NCI-H524 treated with DMSO at 0.1 percent for 48 hours (cell line): ENCODE data around the gene ZNF644.
"Not testable (repeated sequence)": the region's sequence is repeated elsewhere in the genome, so short reads cannot be mapped to it uniquely, and the experiment has no call there.

Experiments used
- DNase-seq: peaks from one replicate; lab custom pipeline; 2025; lab: John Stamatoyannopoulos, UW

The ZNF644 gene

GRCh38 chr1:90925928-90926869 is 95.6 kb downstream of the ZNF644 start:
- no peak for DNase-seq

GRCh38 chr1:90924982-90925381 is 96.9 kb downstream of the ZNF644 start:
- DNase-seq, result no peak

- no peak for DNase-seq
These were observed 98.8 kb downstream of the ZNF644 start for GRCh38 chr1:90922996-90923395.

GRCh38 chr1:90922202-90922601 is 99.6 kb downstream of the ZNF644 start:
- DNase-seq, result no peak

- no peak for DNase-seq
These were observed 101.9 kb downstream of the ZNF644 start for GRCh38 chr1:90919900-90920299.

GRCh38 chr1:90919190-90919719 is 102.6 kb downstream of the ZNF644 start:
- DNase-seq, result no peak

- no peak for DNase-seq
These were observed 110.5 kb downstream of the ZNF644 start for GRCh38 chr1:90911353-90911752.

- DNase-seq, result no peak
These were observed 119.2 kb downstream of the ZNF644 start for GRCh38 chr1:90902672-90903071.

- DNase-seq, result no peak
These were observed 122.6 kb downstream of the ZNF644 start for GRCh38 chr1:90899263-90899662.

- DNase-seq, result not testable (repeated sequence)
These were observed 128.2 kb downstream of the ZNF644 start for GRCh38 chr1:90893679-90894078.

- not testable (repeated sequence) for DNase-seq
These were observed 129.0 kb downstream of the ZNF644 start for GRCh38 chr1:90892884-90893283.

GRCh38 chr1:90892196-90892595 is 129.6 kb downstream of the ZNF644 start:
- not testable (repeated sequence) for DNase-seq

- not testable (repeated sequence) for DNase-seq
These were observed 130.1 kb downstream of the ZNF644 start for GRCh38 chr1:90891756-90892155.

GRCh38 chr1:90882221-90882620 is 139.6 kb downstream of the ZNF644 start:
- DNase-seq, result no peak

- DNase-seq, result no peak
These were observed 140.8 kb downstream of the ZNF644 start for GRCh38 chr1:90881034-90881433.

GRCh38 chr1:90879281-90879680 is 142.6 kb downstream of the ZNF644 start:
- DNase-seq, result no peak

- no peak for DNase-seq
These were observed 145.7 kb downstream of the ZNF644 start for GRCh38 chr1:90876101-90876500.
